ENCODE data around the gene LPXN. TPM values are rescaled to one million over a fixed set of nuclear protein-coding genes. Genes with fewer than 3 reads are reported as not detected.

LPXN gene
- total RNA-seq, 1 donor from 2014 or later, result 2.7 TPM

- DNase-seq, result peak; percentile 10
These were observed 61.8 kb downstream of the LPXN start for GRCh38 chr11:58513747-58514367.

- DNase-seq, result no peak
These were observed 64.0 kb downstream of the LPXN start for GRCh38 chr11:58511636-58512035.

GRCh38 chr11:58509748-58510147, 65.9 kb downstream of the LPXN start:
- DNase-seq, result no peak

GRCh38 chr11:58508814-58509213, 66.8 kb downstream of the LPXN start:
- DNase-seq, result no peak

- DNase-seq, result no peak
These were observed 67.7 kb downstream of the LPXN start, which contains the start of gene OR5B21 for GRCh38 chr11:58508005-58508404. TSS of gene OR5B21 (minus strand) at chr11:58508105. CDS start at chr11:58508105, 0 bp downstream.

GRCh38 chr11:58507355-58507754, 68.3 kb downstream of the LPXN start:
- no peak for DNase-seq

GRCh38 chr11:58506935-58507334, 68.7 kb downstream of the LPXN start:
- DNase-seq, result no peak

- DNase-seq, result peak; percentile 3
These were observed 69.8 kb downstream of the LPXN start for GRCh38 chr11:58505849-58506248.

- no peak for DNase-seq
These were observed 71.4 kb downstream of the LPXN start for GRCh38 chr11:58504232-58504631.

GRCh38 chr11:58503361-58503856, 72.2 kb downstream of the LPXN start:
- no peak for DNase-seq

GRCh38 chr11:58502004-58502403, 73.7 kb downstream of the LPXN start:
- DNase-seq, result no peak

- DNase-seq, result no peak
These were observed 77.2 kb downstream of the LPXN start for GRCh38 chr11:58498464-58498863.

- DNase-seq, result no peak
These were observed 77.7 kb downstream of the LPXN start for GRCh38 chr11:58497951-58498350.

GRCh38 chr11:58495906-58496305, 79.8 kb downstream of the LPXN start:
- peak; percentile 0 for DNase-seq

GRCh38 chr11:58494101-58494500, 81.6 kb downstream of the LPXN start:
- DNase-seq, result no peak

- DNase-seq, result no peak
These were observed 82.0 kb downstream of the LPXN start for GRCh38 chr11:58493676-58494075.

GRCh38 chr11:58490827-58491226, 84.8 kb downstream of the LPXN start:
- DNase-seq, result no peak

GRCh38 chr11:58487170-58487569, 88.5 kb downstream of the LPXN start:
- no peak for DNase-seq

GRCh38 chr11:58485961-58486360, 89.7 kb downstream of the LPXN start:
- DNase-seq, result no peak

Other genes starting within 250 kb of the LPXN start
- not detected for gene OR5B17, start 216.8 kb downstream of the LPXN start, total RNA-seq
- not detected for gene OR5B3, start 169.0 kb downstream of the LPXN start, total RNA-seq
- gene OR5B2, start 147.7 kb downstream of the LPXN start, total RNA-seq, result not detected
- not detected for gene OR5B12, start 133.6 kb downstream of the LPXN start, total RNA-seq
- gene OR5B21, start 67.8 kb downstream of the LPXN start, total RNA-seq, result not detected
- gene ZFP91, start 3.2 kb upstream of the LPXN start, total RNA-seq, result 56.0 TPM
- 2.7 TPM for gene CNTF, start 46.8 kb upstream of the LPXN start, total RNA-seq
- gene GLYAT, start 156.1 kb upstream of the LPXN start, total RNA-seq, result 0.31 TPM

Data from occipital lobe (tissue), 2 donors.